ENCODE results near the gene DEK.
"Not testable (repeated sequence)": the region's sequence is repeated elsewhere in the genome, so short reads cannot be mapped to it uniquely, and the experiment has no call there.

Gene DEK

GRCh38 chr6:18240230-18240629, 24.1 kb downstream of the DEK start:
- DNase-seq (ENCODE audit: low read depth in 2 of 2): no peak

DNA sequence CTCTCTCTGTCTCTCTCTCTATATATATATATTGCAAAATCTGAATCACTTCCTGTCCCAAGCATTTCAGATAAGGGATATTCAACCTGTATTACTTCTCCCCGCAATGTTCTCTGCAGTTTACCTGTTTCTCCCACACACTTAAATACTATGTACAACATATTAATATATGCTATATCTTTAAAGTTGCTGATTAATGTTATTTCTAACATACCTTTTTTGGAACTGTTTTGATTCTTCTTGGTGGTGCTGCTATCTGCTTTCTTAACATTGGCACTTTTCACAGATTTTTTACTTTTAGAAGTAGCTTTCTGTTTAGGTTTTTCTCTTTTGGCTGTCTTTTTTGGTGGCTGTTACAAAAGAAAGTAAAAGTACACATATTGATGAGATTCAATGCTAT, 27.2 kb downstream of the DEK start:
- no peak for DNase-seq (ENCODE audit: low read depth in 2 of 2)

- no peak for DNase-seq (ENCODE audit: low read depth in 2 of 2)
These were observed 28.8 kb downstream of the DEK start for GRCh38 chr6:18235524-18235923.

- DNase-seq (ENCODE audit: low read depth in 2 of 2): no peak
These were observed 29.8 kb downstream of the DEK start for GRCh38 chr6:18234564-18234963.

DNA sequence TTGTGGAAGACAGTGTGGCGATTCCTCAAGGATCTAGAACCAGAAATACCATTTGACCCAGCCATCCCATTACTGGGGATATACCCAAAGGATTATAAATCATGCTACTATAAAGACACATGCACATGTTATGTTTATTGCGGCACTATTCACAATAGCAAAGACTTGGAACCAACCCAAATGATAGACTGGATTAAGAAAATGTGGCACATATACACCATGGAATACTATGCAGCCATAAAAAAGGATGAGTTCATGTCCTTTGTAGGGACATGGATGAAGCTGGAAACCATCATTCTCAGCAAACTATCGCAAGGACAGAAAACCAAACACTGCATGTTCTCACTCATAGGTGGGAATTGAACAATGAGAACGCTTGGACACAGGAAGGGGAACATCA, 30.6 kb downstream of the DEK start:
- DNase-seq (ENCODE audit: low read depth in 2 of 2): not testable (repeated sequence)

GRCh38 chr6:18231856-18232255, 32.5 kb downstream of the DEK start:
- DNase-seq (ENCODE audit: low read depth in 2 of 2): not testable (repeated sequence)

- not testable (repeated sequence) for DNase-seq (ENCODE audit: low read depth in 2 of 2)
These were observed 35.7 kb downstream of the DEK start for GRCh38 chr6:18228590-18228989.

- not testable (repeated sequence) for DNase-seq (ENCODE audit: low read depth in 2 of 2)
These were observed 37.2 kb downstream of the DEK start for GRCh38 chr6:18227166-18227565.

DNA sequence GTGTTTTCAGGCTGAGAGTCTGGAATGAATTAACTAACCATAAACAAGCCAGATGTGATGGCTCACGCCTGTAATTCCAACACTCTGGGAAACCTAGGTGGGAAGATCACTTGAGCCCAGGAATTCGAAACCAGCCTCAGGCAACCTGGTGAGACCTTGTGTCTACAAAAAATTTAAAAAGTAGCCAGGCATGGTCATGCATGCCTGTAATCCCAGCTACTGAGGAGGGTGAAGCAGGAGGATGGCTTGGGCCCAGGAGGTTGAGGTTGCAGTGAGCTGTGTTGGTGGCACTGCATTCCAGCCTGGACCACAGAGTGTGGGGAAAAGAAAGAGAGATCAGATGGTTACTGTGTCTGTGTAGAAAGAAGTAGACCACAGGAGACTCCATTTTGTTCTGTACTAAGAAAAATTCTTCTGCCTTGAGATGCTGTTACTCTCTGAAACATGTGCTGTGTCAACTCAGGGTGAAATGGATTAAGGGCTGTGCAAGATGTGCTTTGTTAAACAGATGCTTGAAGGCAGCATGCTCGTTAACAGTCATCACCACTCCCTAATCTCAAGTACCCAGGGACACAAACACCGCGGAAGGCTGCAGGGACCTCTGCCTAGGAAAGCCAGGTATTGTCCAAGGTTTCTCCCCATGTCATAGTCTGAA, 37.8 kb downstream of the DEK start:
- DNase-seq (ENCODE audit: low read depth in 2 of 2): not testable (repeated sequence)

- no peak for DNase-seq (ENCODE audit: low read depth in 2 of 2)
These were observed 43.1 kb downstream of the DEK start for GRCh38 chr6:18221288-18221615.

DNA sequence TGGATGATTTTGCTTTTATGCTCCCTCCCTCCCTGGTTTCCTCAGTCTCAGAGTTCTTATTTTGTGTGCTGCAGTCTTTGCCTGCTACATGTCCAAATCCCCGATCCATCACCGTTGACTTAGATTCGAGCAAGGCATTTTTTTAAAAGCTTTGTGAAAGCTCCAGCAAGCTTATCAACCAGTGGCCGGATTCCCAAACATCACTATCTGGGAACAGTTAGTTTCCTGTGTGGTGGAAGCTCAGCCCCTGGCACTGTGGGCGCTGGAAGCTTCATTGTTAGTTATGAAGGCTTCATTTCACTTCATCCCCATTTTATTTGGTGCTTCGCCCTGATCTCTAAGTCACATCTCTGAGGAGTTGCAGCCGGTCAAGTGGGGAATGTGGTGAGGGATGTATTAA, 44.7 kb downstream of the DEK start:
- no peak for DNase-seq (ENCODE audit: low read depth in 2 of 2)

DNA sequence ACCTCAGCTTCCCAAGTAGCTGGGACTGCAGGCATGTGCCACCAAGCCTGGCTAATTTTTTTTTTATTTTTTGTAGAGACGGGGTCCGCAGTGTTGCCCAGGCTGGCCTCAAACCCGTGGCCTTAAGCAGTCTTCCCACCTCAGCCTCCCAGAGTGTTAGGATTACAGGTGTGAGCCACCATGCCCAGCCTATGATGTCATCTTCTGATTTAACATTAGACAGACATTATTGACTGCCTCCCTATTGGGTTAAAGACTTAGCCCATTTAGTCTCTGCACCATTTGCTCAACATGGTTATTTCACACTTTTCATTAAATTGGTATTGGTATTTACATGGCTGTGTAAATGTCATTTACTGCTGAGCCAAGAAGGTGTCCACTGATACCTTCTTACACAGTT, 46.1 kb downstream of the DEK start:
- no peak for DNase-seq (ENCODE audit: low read depth in 2 of 2)

DNA sequence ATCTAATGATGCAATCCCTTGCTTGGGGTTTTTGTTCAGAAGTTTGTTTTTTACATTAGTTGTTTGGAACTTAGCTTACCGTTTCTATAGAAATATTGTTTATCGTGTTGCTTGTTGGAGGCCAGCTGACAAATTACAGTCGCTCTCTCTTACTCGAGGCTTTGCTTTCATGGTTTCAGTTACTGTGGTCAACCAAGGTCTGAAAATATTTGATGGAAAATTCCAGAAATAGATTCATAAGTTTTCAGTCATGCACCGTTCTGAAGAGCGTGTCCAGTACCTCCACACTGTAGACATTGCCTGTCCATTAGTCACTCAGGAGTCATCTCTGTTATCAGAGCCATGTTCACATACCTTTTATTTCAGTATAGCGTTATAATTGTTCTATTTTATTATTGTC, 47.9 kb downstream of the DEK start:
- no peak for DNase-seq (ENCODE audit: low read depth in 2 of 2)

- no peak for DNase-seq (ENCODE audit: low read depth in 2 of 2)
These were observed 48.9 kb downstream of the DEK start for GRCh38 chr6:18215436-18215835.

DNA sequence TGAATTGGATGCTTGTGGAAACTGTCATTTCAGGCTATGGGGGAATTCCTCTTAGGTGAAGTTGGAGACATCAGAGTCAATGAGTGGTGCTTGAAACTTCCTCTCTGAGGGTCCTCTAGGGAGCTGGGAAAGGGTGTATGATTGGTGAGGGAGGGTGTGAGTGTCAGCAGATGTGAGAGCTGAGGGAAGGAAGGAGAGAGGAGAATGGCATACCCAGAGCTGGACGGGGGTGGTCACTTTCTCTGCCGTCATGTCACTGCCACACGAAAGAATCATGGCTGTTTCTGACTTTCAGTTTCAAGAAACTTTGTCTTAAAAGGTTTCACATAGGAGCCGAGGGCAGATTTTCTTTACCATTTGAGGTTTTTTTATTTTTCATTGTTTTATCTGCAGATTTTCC, 50.3 kb downstream of the DEK start:
- DNase-seq (ENCODE audit: low read depth in 2 of 2): no peak

DNA sequence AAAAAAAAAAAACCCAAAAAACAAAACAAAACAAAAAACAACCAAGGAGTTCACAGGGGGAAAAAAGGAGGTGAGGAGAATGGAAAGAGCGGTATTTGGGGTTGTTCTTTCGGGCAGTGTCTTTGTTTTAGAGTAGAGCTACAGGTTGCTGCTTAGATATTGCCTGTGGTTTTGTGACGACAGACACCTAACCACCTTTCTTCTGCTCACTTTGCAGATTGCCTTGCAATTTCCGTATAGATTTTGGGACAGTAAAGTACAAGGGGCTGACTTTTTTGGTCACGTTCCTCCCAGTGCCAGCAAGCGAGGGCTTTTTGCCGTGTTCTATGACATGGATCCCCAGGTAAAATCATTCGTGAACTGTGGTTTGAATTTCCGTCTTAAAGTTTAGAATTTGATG, 50.9 kb downstream of the DEK start:
- DNase-seq (ENCODE audit: low read depth in 2 of 2): no peak

GRCh38 chr6:18212231-18212630, 52.1 kb downstream of the DEK start:
- DNase-seq (ENCODE audit: low read depth in 2 of 2): no peak

GRCh38 chr6:18211338-18211737, 53.0 kb downstream of the DEK start:
- DNase-seq (ENCODE audit: low read depth in 2 of 2): no peak

DNA sequence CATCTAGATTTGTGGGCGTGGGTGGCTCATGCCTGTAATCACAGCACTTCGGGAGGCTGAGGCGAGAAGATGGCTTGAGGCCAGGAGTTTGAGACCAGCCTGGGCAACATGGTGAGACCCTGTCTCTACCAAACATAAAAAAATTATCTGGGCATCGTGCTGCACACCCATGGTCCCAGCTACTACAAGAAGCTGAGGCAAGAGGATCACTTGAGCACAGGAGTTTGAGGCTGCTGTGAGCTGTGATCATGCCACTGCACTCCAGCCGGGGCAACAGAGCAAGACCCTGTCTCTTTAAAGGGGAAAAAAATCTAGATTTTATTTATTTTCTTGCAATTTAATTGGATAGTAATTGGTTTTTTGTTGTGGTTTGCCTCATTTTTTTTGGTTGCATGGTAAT, 53.6 kb downstream of the DEK start:
- no peak for DNase-seq (ENCODE audit: low read depth in 2 of 2)

- DNase-seq (ENCODE audit: low read depth in 2 of 2): no peak
These were observed 54.7 kb downstream of the DEK start for GRCh38 chr6:18209539-18210197.

DNA sequence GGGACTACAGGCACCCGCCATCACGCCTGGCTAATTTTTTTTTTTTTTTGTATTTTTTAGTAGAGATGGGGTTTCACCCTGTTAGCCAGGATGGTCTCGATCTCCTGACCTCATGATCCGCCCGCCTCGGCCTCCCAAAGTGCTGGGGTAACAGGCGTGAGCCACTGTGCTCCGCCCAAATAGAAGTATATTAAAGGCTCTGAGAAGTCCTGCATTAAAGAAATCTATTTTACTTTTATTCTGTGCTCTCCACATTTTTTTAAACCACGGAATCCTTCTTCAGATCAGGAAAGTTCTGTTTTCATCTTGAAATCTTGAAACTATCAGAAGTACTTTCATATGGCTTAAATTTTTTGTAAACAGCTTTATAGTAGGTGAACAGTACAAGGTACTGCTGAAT, 55.6 kb downstream of the DEK start:
- DNase-seq (ENCODE audit: low read depth in 2 of 2): not testable (repeated sequence)

DNA sequence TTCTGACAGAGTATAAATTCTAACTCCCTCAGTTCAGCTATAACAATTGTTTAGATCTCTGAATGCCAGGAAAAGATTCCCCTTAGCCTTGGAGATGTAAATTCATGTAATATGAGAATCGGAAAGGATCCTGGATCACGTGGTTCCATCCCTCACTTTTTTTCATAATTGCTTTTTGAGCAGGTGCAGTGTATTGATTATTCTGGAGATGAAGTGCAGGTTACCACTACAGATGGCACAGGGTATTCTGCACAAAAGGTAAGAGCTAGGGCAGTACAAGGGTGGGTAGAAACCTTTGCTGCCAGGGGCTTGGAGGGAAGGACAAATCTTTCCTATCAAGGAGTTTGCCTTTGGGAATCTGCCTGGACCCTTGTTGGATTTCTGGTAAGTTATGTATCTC, 56.4 kb downstream of the DEK start:
- no peak for DNase-seq (ENCODE audit: low read depth in 2 of 2)

GRCh38 chr6:18207438-18207837, 56.9 kb downstream of the DEK start:
- no peak for DNase-seq (ENCODE audit: low read depth in 2 of 2)

DNA sequence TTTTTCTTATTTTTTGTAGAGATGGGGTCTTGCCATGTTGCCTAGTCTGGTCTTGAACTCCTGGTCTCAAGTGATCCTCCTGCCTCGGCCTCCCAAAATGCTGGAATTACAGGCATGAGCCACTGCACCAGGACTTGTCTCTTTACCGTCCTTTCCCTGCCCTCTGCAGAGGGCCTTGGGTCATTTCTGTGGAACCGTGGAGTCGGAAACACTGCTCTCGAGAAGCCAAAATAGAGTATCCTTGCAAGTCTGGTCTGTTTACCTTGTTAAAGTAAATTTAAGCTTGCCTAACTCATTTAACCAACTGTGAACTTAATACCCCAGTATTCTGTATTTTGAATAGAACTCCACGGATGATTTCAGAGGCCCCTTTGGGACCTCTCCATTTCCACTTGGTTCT, 57.7 kb downstream of the DEK start:
- no peak for DNase-seq (ENCODE audit: low read depth in 2 of 2)
